ENCODE data around the gene GRK6. TPM values are rescaled to one million over a fixed set of nuclear protein-coding genes. Genes with fewer than 3 reads are reported as not detected.
"Not testable (repeated sequence)": the region's sequence is repeated elsewhere in the genome, so short reads cannot be mapped to it uniquely, and the experiment has no call there.

Gene GRK6
- total RNA-seq, 1 donor from 2014 or later: 16.0 TPM

DNA sequence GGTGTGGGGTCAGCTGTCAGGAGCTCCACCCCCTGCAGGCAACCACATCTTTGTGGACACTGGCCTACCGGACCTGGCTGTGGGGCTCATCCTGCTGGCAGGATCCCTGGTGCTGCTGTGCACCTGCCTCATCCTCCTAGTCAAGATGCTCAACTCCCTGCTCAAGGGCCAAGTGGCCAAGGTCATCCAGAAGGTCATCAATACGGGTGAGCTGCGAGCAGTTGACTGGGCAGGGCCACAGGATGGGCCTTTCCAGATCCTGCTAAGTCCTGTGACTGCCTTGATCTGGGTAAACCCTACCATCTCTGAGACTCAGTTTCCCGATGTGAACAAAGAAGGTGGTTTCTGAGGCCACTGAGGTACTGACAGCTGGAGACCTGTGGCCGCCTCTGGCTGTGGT lies 32.5 kb upstream of the GRK6 start:
- ATAC-seq (ENCODE audit: poor library complexity): no peak
- no peak for DNase-seq
- intact Hi-C loops (cut with DNase I): no loop called here

DNA sequence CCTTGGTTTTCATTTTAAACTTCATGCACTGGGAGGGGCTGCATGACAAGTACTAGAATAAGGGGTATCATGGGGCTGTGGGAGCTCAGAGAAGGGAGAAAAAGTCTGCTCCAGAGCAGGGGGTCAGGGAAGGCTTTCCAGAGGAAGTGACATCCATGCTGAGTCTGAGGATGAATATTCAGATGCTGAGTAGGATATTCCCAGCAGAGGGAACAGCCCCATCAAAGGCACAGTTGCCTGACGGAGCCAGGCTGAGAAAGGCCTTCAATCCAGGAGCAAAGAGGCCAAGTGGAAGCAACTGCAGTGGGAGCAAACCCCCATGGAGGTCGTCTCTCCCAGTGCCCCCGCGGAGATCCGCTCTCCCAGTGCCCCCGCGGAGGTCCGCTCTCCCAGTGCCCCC lies 30.4 kb upstream of the GRK6 start:
- ATAC-seq (ENCODE audit: poor library complexity): no peak
- DNase-seq: no peak
- intact Hi-C loops (cut with DNase I): no loop called here

DNA sequence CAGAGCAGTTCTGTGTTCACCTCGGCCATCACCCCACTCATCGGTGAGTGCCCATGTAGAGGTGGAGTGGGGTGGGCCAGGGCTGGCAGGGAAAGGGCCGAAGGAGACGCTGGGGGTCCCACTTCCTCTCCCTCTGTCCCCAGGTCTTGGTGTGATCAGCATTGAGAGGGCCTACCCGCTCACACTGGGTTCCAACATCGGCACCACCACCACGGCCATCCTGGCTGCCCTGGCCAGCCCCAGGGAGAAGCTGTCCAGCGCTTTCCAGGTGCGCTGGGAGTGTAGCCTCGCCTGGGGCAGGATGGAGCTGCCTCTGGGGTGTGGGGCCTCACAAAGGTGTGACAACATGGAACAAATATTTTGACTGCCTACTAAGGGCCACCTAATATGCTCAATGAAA lies 29.7 kb upstream of the GRK6 start:
- ATAC-seq (ENCODE audit: poor library complexity): no peak
- intact Hi-C loops (cut with DNase I): no loop called here
- no peak for DNase-seq

DNA sequence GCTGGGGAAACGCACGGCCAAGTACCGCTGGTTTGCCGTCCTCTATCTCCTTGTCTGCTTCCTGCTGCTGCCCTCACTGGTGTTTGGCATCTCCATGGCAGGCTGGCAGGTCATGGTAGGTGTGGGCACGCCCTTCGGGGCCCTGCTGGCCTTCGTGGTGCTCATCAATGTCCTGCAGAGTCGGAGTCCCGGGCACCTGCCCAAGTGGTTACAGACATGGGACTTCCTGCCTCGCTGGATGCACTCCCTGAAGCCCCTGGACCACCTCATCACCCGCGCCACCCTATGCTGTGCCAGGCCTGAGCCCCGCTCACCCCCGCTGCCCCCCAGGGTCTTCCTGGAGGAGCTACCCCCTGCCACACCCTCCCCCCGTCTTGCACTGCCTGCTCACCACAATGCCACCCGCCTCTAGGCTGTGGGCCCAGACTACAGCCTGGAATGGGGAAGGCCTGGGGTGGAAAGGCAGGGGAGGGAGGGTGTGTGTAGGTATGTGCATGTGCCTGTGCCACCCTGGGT lies 28.5 kb upstream of the GRK6 start:
- DNase-seq (no peak), ATAC-seq (ENCODE audit: poor library complexity) (no peak)
- intact Hi-C loops (cut with DNase I): no loop called here

DNA sequence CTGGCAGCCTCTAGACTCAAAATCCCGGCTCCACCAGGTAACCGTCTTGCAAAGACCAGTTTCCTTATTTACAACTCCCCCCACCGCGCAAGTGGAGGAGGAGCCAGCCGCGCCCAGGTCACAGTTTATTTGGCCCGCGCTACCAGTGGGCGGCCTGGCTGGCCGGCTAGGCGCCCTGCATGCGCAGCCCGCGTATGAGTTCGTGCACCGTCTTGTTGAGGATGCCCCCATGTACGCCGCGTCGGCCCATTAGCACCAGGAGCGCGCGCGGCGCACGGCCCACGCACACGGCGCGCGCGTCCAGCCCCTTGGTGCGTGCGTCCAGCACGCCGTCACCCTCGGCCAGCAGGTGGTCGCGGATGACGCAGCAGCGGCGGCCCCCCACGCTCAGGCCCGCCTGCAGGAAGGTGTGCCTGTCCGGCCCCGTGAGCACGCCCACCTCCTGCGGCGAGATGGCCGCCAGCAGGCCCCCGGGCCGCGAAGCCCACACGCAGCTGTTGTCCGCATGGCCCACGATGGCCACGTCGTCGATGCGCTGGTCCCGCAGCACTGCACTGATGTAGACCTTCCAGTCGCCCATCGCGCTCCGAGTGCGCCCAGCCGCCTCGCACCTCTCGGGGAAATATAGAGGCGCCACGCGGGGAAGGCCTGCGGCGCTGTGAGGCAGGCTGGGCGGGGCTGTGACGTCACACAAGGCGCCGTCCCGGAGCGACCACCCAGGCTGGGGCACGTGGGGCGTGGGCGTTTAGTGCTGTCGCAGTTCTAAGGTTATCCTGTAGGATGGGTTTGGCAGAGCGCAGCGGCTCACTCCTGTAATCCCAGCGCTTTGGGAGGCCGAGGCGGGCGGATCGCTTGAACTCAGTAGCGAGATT lies 26.2 kb upstream of the GRK6 start, which contains the start of gene PFN3:
PFN3 (minus strand) TSS at position 665 of the 872 bp plus-strand sequence; CDS start at position 580, 85 bp downstream.
- DNase-seq (no peak), ATAC-seq (ENCODE audit: poor library complexity) (no peak)
- intact Hi-C loops (cut with DNase I): no loop called here

DNA sequence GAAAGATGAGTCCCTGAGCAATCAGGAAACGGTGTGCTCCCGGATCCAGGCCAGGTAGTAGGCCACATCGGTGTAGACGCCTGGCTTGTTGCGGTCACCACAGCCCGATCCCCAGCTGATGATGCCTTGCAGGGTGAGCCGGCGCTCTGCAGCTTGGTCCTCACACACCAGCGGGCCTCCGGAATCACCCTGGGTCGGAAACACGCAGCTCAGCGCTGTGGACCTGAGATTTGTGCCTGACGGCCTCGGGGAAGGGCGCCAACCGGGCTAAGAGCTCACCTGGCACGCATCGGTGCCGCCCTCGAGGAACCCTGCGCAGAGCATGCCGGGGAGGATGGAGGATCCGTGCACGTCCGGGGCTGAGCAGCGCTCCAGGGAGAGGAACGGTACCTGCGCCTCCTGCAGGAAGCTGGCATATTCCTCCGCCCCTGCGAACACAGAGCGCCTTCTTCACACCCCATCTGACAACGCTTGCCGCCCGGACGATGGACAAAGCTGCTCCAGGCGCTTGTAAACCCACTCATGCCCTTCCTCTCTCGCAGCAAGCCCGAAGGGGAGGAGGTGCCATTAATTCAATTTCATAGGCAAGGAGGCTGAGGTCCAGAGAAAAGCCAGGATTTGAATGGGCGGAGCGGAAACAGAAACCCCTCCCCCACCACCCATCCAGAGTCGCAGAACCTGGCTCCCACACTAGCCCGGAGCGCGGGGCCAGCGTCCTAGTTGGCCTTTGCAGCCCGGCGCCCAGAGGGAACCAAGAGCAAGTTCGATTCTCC lies 24.0 kb upstream of the GRK6 start:
- DNase-seq: peak; percentile 60
- intact Hi-C loops (cut with DNase I): loop anchor here (2.0 kb wide), 1 partner anchor 52 kb away; no protein-coding TSS in a partner anchor
- peak; percentile 29 for ATAC-seq (ENCODE audit: poor library complexity)

DNA sequence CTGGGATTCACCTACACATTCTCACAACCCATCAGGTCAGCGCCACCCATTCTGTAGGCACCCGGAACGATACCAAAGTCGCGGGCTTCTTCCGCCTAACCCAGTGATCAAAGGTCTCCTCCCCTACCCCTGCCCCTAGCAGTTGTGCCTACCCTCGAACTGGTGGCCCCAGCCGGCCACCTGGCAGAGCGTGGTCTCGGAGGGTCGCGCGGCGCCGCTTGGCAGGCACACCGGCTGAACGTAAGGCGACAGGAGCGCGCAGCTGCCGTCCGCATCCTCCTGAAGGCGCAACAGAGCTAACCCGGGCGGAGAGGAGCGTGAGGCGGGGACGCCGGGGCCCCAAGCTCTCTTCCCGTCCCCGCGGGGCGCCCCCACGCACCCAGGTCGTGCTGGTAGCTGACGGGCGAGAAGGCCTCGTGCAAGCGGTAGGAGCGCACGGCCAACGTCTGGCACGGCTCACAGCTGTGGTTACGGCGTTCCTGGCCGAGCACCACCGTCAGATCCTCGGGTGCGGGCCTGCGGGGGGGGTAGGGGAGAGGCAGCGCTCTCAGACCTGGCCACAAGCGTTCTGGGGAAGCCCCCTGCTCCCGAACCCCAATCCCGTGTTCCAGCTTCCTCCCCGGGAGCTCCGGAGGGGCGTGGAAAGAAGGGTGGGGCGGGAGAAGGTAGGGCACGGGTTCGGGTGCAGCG lies 23.2 kb upstream of the GRK6 start:
- ATAC-seq (ENCODE audit: poor library complexity): no peak
- intact Hi-C loops (cut with DNase I): loop anchor here (2.0 kb wide), 1 partner anchor 52 kb away; no protein-coding TSS in a partner anchor
- DNase-seq: no peak

DNA sequence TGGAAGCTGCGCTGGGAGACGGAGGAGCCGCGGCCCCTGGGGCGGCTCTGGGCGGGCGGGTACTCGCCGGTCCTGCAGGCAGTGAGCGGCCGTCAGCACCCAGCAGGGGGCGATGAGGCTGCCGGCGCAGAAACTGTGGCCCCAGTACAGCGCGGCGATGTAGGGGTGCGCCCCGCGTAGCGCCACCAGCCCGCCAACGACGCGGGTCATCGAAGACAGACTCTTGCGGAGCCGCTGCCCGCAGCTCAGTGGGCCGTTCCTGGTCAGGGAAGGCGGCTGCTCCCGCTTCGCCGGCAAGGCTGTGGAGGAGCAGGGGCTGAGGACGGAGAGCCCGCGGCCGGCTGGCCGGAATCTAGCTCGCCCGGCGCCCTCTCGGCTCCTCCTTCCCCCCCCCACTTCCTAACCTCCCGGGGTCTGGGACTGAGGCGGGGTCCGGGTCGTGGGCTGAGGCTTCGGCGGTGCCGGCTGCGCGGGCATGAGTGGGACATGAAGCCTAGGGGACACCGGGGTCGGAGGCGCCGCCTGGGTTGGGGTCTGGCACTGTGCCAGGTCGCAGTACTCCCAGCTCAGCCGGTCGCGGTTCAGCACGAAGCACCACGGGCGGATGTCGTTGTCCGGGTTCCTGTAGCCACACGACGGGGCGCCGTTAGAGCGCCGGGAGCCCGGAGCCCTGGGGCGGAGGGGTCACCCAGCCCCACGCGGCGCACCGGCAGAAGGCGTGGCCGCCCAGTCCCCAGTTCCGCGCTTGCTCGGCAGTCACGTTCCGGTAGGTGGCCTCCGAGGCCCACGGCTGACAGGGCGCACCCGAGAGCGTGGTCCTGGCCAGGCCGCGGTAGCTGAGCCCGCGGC lies 22.5 kb upstream of the GRK6 start:
- DNase-seq: peak; percentile 93
- intact Hi-C loops (cut with DNase I): loop anchor here (2.0 kb wide), 1 partner anchor 51 kb away; no protein-coding TSS in a partner anchor
- ATAC-seq (ENCODE audit: poor library complexity): peak; percentile 97

DNA sequence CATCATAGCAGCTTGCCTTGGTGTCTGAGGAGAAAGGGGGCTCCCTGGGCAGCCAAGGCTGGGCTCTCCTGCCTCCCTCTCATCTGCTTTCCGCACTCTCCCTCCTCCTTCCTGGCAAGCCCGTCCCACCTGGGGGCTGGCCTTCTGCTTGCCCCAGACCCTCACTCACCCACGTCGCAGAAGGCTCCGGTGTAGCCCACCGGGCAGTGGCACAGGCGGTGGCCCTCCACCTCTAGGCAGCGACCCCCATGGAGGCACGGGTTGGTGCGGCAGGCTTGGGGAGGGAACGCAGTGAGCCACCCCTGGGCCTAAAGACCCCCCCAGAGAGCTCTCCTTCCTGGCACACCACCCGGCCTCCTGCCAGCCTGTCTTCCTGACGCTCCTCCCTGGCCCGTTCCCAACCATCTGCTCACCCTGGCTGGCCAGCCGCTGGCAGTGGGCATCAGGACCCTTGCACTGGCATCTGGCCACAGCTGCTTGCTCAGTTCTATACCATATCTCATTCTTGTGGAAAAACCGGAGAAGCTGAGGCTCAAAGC lies 21.8 kb upstream of the GRK6 start:
- ATAC-seq (ENCODE audit: poor library complexity): no peak
- intact Hi-C loops (cut with DNase I): no loop called here
- DNase-seq: no peak

DNA sequence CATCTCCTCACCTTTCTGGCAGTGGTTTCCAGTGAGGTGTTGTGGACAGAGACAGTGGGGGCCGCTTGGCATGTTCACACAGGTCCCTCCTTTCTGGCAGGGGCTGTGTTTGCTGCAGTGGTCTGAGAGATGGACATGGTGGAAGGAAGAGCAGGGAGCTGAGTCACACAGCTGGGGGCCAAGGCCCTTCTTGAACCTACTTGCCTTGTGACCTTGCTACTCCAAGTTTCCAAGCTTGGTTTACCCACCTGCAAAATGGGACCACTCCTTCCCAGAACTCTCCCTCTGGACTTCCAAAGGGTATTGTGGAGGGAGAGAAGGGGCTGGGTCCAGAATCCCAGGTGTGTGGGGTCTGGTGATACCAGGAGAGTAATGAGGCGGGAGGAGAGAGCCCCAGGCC lies 21.2 kb upstream of the GRK6 start:
- DNase-seq (no peak), ATAC-seq (ENCODE audit: poor library complexity) (no peak)
- intact Hi-C loops (cut with DNase I): no loop called here

DNA sequence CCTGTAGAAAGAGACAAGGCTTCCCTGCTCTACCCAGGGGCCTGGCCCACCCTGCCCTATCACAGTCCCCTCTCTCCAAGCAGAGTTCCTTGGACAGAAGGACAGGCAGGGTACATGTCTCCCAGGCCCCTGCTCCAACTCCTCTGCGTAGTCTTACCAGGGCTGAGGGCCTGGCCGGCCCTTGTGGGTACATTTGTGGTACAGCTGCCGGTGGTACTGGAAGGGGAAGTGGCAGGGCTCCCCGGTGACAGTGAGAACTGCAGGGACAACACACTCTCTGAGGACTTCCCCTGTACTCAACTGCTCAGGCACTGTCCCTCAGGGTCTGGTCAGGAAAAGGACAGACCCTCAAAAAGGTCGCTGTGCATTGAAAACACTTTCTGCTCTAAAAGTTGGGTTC lies 20.7 kb upstream of the GRK6 start:
- DNase-seq (peak; percentile 73), ATAC-seq (ENCODE audit: poor library complexity) (no peak)
- intact Hi-C loops (cut with DNase I): no loop called here

DNA sequence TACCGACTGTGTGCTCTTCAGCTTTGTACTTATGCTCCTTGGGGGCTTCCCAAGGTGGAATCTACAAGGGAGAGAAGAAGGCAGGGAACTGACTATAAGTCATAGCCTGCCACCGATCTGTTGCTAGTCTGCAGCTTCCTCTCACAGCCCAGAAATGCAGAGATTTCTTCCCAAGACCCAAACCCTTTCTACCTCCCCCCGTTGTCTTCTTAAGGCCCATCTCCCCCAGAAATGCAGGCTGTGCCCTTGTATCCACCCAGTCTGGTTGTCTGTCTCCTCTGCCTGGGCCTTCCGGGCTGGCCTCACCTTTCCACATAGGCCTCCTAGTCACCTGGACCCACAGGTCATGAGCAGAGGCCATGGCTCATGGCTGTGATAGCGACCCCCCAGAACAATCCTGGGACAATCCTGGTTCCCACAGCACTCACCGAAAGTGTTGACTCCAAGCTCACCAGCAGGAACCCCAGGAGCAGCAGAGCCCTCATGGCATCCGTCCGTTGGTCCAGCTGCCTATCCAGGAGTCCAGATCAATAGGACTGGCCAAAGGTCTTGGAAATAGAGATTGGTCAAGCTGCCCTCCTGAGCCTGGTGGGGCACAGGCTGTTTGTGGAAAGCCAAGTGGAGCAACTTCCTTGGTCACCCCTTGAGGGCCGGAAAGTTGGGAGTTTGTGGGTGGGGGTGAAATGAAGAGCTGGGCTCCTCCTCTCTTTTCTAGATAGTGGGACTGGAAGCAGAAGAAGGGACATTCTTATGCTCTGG lies 17.3 kb upstream of the GRK6 start, which contains the start of gene F12:
F12 (minus strand) TSS at position 522 of the 759 bp plus-strand sequence; CDS start at position 485, 37 bp downstream.
- intact Hi-C loops (cut with DNase I): no loop called here
- ATAC-seq (ENCODE audit: poor library complexity) (no peak), DNase-seq (no peak)

DNA sequence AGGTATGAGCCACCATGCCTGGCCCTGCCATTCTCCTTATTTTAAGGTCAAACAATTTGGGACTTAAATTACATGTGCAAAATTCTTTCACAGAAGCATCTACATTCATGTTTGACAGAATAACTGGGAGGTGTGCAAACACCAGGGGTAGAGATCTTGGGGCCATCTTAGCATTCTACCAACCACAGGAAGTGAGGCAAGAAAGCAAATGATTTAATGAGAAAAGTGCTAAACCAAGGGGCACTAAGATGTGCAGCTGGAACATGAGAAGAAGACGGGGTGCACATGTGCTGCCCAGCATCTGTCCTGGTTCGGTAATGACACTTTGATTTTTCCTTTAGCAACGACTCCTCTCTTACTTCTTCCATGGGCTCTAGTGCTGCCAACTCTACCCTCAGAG lies 15.9 kb upstream of the GRK6 start:
- ATAC-seq (ENCODE audit: poor library complexity): no peak
- no peak for DNase-seq

DNA sequence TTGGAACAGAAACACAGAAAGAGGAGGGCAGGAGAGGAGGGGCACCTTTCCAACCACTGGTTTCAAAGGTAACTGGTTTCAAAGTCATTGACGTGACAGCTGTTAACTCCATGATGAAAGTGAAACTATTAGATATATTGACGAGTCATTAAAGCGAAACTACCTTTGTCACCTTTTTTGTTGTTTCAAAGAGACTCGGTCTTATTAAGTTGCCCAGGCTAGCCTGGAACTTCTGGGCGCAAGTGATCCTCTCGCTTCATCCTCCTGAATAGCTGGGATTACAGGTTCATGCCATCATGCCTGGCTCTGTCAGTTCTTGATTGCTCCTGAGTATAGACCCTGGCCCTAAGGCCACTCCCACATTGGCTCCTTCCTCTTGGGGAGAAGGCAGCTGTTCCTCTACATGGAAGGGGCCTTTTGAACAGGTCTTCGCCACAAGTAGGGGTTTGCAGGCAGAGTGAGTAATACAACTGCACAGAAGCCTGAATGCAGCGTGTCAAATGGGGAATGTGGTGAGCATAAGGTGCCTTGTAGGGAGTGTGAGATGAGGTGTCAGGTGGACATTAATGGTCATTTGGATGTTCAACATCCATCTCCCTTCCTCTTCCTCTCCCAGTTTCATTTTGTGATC lies 13.8 kb upstream of the GRK6 start:
- intact Hi-C loops (cut with DNase I): no loop called here
- ATAC-seq (ENCODE audit: poor library complexity): no peak
- no peak for DNase-seq

More for the DNA sequence above, 15.9 kb upstream of the GRK6 start:
- intact Hi-C loops (cut with DNase I): no loop called here

DNA sequence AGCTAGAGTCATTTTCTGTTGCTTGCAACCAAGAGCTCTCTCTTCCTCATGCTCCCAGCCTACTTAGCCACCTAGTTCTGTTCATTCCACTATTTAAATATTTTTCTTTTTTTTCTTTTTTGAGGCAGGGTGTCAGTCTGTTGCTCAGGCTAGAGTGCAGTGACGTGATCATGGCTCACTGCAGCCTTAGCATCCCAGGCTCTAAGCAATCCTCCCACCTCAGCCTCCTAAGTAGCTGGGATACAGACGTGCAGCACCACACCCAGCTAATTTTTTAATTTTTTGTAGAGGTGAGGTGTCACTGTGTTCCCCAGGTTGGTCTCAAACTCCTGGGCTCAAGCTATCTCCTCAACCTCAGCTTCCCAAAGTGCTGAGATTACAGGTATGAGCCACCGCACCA lies 12.0 kb upstream of the GRK6 start:
- ATAC-seq (ENCODE audit: poor library complexity) (no peak), DNase-seq (no peak)
- intact Hi-C loops (cut with DNase I): no loop called here

DNA sequence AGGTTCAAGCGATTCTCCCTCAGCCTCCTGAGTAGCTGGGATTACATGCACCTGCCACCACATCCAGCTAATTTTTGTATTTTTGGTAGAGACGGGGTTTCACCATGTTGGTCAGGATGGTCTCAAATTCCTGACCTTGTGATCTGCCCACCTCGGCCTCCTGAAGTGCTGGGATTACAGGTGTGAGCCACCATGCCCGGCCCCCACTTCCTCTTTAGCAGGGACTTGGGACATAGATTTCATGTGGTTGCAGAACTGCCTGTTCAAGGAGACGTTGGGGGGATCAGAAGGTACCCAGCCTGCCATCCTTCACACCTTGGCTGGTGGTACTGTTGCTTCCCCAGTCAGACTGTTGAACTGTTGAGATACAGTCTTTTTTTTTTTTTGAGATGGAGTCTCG lies 9.4 kb upstream of the GRK6 start:
- intact Hi-C loops (cut with DNase I); ATAC-seq (ENCODE audit: poor library complexity); DNase-seq: not testable (repeated sequence)

DNA sequence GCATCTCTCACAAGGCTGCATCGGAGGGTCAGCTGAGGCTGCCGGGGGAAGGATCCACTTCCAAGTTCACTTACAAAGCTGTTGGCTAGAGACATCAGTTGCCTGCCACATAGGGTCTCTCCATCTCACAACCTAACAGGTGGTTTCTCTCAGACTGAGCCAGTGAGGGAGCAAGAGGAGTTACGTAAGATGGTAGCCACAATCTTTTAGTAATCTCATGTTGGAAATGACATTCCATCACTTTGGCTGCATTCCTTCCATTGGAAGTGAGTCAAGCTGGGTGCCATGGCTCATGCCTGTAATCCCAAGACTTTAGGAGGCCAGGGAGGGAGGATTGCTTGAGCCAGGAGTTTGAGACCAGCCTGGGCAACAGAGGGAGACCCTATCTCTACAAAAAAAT lies 7.4 kb upstream of the GRK6 start:
- DNase-seq (no peak), ATAC-seq (ENCODE audit: poor library complexity) (no peak)
- intact Hi-C loops (cut with DNase I): no loop called here

Data from Right ventricle myocardium superior (tissue), 1 donor.